NCI-H146 (cell line): ENCODE measurements around the gene BCL7A.
"Not testable (repeated sequence)": the region's sequence is repeated elsewhere in the genome, so short reads cannot be mapped to it uniquely, and the experiment has no call there.

Source experiments
- DNase-seq: peaks from one replicate; lab custom pipeline; 2025; lab: John Stamatoyannopoulos, UW

The BCL7A gene

DNA sequence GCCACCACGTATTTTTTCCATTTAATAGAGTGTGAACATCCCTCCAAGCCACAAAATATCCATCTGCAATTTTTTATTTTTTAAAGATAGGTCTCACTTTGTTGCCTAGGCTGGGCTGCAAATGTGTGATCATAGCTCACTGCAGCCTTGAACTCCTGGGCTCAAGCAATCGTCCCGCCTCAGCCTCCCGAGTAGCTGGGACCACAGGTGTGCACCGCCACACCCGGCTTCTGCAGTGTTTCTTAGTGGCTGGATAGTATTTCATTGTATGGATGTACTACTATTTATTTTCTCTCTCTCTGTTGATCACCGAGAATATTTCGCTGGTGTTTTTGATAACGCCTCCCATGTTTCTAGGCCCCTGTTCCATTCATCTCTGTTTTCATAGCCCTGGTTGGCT lies 74.3 kb downstream of the BCL7A start:
- no peak for DNase-seq

DNA sequence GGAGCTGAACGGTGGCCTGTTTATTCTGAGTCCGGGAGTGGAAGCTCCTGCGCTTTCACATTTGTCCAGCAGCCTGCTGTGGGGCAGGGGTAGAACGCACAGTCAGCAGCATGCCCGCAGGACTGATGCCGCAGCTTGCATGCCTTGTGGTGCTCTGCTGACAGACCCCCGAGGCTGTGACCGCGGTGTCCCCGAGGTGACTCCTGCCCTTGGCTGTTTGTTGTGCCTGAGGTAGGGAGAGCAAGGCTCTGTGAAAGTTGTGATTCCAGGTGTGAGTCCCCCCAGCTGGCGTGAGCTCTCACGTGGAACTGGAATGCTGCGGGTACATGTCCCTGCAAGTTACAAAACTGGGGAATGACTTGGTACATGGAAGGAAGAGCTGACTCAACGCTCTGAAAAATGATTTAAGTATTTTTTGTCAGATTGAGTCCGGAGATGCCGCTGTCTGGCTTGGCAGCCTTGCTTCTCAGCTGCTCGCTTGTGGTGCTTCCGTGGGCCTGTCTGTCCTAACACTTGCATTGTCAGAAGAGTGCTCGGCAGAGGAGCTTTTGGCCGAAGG lies 75.0 kb downstream of the BCL7A start:
- no peak for DNase-seq

DNA sequence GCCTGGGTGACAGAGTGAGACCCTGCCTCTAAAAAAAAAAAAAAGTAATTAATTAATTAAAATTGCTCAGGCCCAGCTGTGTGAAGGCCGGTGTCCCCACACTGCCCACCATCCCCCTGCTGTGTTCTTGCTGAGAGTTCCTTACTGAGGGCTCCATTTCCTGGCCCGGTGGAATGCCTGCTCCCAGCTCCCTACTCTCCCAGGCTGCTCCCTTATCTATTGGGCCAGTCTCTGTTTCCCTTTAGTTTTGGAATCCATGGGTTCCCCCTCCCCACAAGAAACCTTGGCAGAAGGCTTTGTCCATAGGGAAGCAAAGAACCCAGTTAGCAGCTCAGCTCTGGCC lies 75.9 kb downstream of the BCL7A start:
- DNase-seq, result no peak

DNA sequence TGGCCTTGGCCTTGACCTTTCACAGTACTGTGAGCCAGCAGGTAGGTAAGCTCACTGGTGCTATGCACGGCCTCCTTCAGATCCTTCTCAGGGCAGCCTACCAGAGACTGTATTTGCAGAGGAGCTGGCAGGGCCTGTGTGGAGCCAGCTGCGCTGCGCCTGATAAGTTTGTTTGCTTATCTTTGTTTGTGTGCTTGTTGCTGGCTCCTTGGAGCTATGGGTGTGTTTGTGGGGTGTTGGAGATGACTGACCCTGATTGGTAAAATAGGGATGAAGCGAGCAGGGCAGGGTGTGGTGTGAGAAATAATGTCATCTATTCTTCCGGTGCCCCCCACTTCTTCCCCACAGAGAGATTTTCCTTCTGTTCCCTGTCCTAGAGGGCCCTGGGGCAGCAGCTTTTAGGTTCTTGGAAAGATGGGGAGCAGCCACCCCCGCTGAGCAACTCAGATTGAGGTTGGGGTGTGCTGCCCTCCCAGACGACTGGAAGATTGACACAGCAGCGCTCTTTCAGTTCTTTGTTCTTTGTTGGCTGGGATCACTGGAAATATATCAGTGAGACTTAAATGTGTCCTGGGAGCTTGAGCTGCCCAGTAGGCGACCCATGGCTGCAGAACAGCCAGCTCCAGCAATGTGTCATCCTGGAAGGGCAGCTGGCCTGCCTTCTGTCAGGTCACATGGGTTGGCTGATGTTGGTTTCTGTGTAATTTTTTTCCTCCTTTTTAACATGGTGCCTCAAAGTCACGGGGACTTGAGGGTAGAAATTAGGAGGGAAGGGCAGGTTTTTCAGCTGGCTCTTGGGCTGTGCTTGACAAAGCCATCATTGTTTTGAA lies 76.5 kb downstream of the BCL7A start:
- peak; percentile 87 for DNase-seq

DNA sequence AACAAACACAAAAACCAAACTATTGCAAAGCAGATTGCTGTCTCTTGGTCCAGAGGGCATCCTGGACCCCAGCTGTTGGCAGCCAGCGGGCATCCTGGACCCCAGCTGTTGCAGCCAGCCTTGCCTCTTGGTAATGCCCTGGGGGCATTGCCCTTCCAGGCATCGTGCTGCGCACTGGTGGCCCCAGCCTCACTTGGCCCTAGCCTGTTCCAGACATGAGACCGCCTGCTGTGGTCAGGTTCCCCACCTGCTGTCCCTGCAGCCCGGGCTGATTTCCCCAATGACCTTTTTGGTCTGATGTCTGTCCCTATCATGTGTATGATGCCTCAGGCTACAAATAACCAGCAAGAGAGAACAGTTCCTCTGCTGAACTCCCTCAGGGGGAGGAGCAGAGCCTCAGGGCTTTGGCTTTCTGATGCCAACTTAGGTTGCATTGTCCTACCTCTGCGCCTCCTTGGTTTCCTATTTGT lies 77.6 kb downstream of the BCL7A start:
- DNase-seq, result peak; percentile 96

DNA sequence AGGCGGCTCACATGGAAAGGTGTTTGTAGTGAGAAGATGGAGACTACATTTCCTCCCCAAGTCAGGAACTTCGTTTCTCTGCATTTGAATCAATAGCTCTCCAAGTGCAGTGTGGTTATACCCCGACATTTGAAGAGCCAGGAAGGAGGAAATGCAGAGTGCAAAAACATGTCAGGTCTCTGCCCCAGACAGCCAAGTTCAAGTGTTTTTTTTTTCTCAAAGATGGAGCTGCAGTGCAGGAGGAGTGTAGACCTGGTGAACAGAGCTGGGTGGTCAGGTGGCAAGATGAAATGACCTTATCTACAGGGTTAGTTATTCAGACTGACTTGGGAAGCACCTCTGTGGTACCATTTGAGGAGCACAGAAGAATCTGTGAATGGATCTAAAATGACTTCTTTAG lies 78.2 kb downstream of the BCL7A start:
- DNase-seq, result no peak

DNA sequence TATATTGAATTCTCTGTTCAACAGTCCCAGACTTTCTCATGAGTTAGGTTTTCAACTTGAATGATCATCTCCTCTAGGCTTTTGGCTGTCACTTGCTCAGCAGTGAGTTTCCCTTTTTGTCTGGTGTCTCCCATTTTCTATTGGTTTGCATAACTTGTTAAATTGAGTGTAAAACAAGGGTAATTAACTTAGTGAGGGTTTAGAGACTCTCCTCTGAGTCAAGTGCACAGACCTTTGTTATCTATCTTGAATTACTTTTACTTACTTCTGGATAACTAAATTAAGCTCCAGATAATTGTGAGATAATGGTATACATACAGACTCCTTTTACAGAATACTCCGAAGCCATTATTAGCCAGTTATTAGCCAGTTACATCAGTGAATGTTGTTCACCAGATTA lies 78.9 kb downstream of the BCL7A start:
- peak; percentile 22 for DNase-seq

DNA sequence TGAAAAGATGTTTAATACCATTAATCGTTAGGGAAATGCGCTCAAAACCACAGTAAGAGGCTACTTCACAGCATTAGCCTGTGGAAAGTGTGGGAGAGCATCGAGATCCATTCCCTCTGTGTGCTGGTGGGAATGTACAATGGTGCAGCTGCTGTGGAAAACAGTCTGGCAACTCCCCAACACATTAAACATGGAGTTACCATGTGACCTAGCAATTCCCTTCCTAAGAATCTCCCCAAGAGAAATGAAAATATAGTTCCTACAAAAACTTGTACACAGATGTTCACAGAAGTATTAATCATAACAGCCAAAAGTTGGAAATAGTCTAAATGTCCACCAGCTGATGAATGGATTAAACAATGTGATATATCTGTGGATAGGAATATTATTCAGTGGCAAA lies 80.6 kb downstream of the BCL7A start:
- no peak for DNase-seq

DNA sequence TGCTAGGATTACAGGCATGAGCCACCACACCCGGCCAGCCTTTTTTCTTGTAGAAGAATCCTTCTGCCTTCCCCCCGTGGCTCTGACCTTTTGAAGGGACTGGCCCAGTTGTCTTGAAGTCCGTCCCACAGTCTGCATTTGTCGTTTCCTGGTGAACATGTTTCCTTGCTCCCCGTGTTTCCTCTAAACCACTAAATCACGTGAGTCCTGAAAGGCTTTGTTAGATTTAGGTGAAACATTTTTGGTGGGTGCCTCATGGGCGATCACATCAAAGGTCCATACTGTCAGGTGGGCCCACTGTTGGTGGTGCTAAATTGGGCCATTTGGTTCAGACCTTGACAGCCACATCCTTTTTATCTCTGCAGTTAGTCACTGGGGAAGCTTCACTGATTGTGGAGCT lies 83.2 kb downstream of the BCL7A start:
- no peak for DNase-seq

DNA sequence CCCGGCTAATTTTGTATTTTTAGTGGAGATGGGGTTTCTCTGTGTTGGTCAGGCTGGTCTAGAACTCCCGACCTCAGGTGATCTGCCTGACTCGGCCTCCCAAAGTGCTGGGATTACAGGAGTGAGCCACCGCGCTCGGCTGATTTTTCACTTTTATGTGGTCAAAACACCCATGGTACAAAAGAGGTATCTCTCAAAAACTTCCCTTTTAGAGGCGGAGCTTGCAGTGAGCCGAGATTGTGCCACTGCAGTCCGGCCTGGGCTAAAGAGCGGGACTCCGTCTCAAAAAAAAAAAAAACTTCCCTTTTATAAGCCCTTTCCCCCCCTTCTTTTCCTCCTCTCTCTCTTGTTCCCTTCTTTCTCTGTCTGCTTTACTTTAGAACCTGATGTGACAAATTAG lies 83.8 kb downstream of the BCL7A start:
- not testable (repeated sequence) for DNase-seq

DNA sequence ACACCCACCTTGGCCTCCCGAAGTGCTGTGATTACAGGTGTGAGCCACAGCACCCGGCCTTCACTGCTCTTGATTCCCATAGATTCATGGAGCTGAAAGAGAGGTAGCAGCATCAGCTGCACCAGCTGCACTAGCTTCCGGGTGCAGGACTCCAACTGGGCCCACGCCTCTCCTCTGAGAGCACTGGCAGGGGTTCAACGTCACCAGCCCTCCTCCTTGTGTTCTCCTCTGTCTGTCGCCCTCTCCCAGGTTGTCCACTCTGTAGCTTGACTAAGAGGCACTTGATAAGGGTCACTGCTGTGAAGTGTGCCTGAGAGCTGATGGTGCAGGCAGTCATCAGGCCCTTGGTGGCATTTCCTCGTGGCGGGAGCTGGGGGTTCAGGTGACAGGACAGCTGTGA lies 85.2 kb downstream of the BCL7A start:
- peak; percentile 22 for DNase-seq

DNA sequence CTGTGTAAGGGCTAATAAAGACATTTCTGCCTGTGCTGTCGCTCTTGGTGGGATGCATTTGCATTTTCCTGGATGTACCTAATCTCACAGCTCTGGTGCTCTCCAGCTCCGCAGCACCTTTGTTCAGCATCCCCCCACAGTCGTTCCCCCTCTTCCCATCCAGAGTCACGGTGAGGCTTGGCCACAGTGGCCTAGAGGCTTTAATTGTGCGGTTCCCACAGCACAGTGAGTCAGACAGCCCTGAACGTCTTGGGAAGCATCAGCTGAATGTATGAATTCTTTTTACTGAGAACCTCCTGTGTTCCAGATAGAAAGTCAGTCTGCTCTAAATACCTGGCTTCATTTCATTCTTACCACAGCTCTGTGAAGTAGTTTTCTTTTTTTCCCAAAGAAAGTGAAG lies 85.6 kb downstream of the BCL7A start:
- no peak for DNase-seq

DNA sequence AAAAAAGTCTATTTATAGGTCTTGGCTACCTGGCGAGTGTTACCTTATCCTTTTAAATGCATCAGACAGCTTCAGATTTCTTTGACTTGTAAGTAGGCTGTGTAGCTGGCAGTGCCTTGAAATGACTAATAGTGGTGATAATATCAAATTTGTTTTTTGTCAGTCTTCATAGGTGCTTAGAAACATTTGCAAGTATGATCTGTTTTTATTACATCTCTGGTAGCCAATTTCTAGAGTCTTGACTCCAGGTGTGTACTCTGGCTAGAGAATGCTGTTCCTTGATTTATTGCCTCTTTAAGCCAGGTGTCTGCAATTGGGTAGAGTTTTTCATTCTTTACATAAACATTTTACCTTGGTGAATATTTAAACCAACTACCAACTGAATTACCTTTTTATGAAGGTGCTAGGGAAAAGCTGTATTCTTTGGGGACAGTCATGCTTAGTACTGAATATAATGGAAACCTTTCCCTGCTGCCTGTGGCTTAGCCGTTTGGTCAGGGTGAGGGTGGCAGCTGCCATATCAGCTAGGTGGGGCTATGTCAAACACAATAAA lies 89.5 kb downstream of the BCL7A start:
- DNase-seq, result peak; percentile 43
